ENCODE results near the gene THOC6. TPM values are rescaled to one million over a fixed set of nuclear protein-coding genes. Genes with fewer than 3 reads are reported as not detected.

THOC6 gene
- total and polyA plus RNA-seq, 2 experiments from 2014 or later, result 71.4 to 90.6 TPM

GRCh38 chr16:3022208-3022683, 1.6 kb upstream of the THOC6 start:
- Mint-ChIP-seq H3K27ac (peak overlapping the region; percentile 98), H3K4me1 (peaks cover 27% of the 10 kb centered on the region), H3K4me3 (peak overlapping the region; percentile 96), H3K9me3 (peaks cover under 1% of the 10 kb centered on the region; the same call in 2 of the 3 replicates), H3K27me3 (ENCODE audit: insufficient read depth, low read depth, poor library complexity) (peaks cover 48% of the 10 kb centered on the region), H3K36me3 (ENCODE audit: low read depth) (peaks cover 40% of the 10 kb centered on the region)
- H3K4me1 ChIP-seq (ENCODE audit: insufficient read depth), result peaks cover 32% of the 10 kb centered on the region
- H3F3A ChIP-seq (replicated peaks; ENCODE audit: low read depth), result peaks cover 54% of the 10 kb centered on the region
- peak overlapping the region; percentile 99 for H3K27ac ChIP-seq (ENCODE audit: low read depth)
- no peaks in the 10 kb centered on the region for H3K9me2 ChIP-seq (ENCODE audit: insufficient read depth)
- ATAC-seq (peak; percentile 1), DNase-seq (ENCODE audit: low spot score) (peak; percentile 91)
- no peaks in the 10 kb centered on the region for H3K36me3 ChIP-seq (ENCODE audit: insufficient read depth)
- H2AFZ ChIP-seq, result no peak overlapping the region
- peak overlapping the region; percentile 97 for H3K4me2 ChIP-seq
- peaks cover 24% of the 10 kb centered on the region for H3K79me2 ChIP-seq (replicated peaks; ENCODE audit: insufficient read depth)
- peak overlapping the region; percentile 85 for H3K4me3 ChIP-seq
- TF ChIP-seq CREB1 (CRISPR knock-in tag; IDR thresholded peaks at IDR 0.05; ENCODE audit: low read depth) (no peak), EZH2 (IDR thresholded peaks at IDR 0.05; ENCODE audit: low read depth, unreplicated experiment) (no peak), POLR2AphosphoS5 (IDR thresholded peaks at IDR 0.05; ENCODE audit: low read depth) (no peak; the same call in 1 of the 2 replicates), REST (IDR thresholded peaks at IDR 0.05; ENCODE audit: unreplicated experiment) (no peak)
- peaks cover 21% of the 10 kb centered on the region for H4K20me1 ChIP-seq (replicated peaks; ENCODE audit: insufficient read depth)
- no peaks in the 10 kb centered on the region; the same call in 1 of the 2 replicates for H3K27me3 ChIP-seq (ENCODE audit: insufficient read depth)

- H2AFZ ChIP-seq, result no peak overlapping the region
- TF ChIP-seq POLR2AphosphoS5 (IDR thresholded peaks at IDR 0.05; ENCODE audit: low read depth), result peak; percentile 58
- TF ChIP-seq EZH2 (IDR thresholded peaks at IDR 0.05; ENCODE audit: low read depth, unreplicated experiment), result no peak
- H3K36me3 ChIP-seq (ENCODE audit: insufficient read depth), result no peaks in the 10 kb centered on the region
- Mint-ChIP-seq H3K27me3 (ENCODE audit: insufficient read depth, low read depth, poor library complexity) (peaks cover 48% of the 10 kb centered on the region), H3K4me1 (peaks cover 31% of the 10 kb centered on the region), H3K9me3 (no peaks in the 10 kb centered on the region; the same call in 1 of the 3 replicates), H3K27ac (peak overlapping the region; percentile 98), H3K4me3 (peak overlapping the region; percentile 96), H3K36me3 (ENCODE audit: low read depth) (peaks cover 44% of the 10 kb centered on the region)
- H3K27ac ChIP-seq (ENCODE audit: low read depth), result peak overlapping the region; percentile 99
- H3K4me3 ChIP-seq, result peak overlapping the region; percentile 85
- no peaks in the 10 kb centered on the region for H3K9me2 ChIP-seq (ENCODE audit: insufficient read depth)
- H3K4me1 ChIP-seq (ENCODE audit: insufficient read depth), result peaks cover 37% of the 10 kb centered on the region
- DNase-seq (ENCODE audit: low spot score) (no peak), ATAC-seq (no peak)
- H3K27me3 ChIP-seq (ENCODE audit: insufficient read depth), result no peaks in the 10 kb centered on the region; the same call in 1 of the 2 replicates
- H3F3A ChIP-seq (replicated peaks; ENCODE audit: low read depth), result peaks cover 60% of the 10 kb centered on the region
- H3K79me2 ChIP-seq (replicated peaks; ENCODE audit: insufficient read depth), result peaks cover 18% of the 10 kb centered on the region
- peak overlapping the region; percentile 97 for H3K4me2 ChIP-seq
- H4K20me1 ChIP-seq (replicated peaks; ENCODE audit: insufficient read depth), result peaks cover 20% of the 10 kb centered on the region
These were observed 986 bp upstream of the THOC6 start for GRCh38 chr16:3022684-3023414.

- Histone ChIP-seq H3K27ac (ENCODE audit: low read depth) (peak overlapping the region; percentile 99), H3K27me3 (ENCODE audit: insufficient read depth) (no peaks in the 10 kb centered on the region; the same call in 1 of the 2 replicates), H3K4me1 (ENCODE audit: insufficient read depth) (peaks cover 37% of the 10 kb centered on the region), H3K36me3 (ENCODE audit: insufficient read depth) (no peaks in the 10 kb centered on the region), H3K9me2 (ENCODE audit: insufficient read depth) (no peaks in the 10 kb centered on the region), H3F3A (replicated peaks; ENCODE audit: low read depth) (peaks cover 61% of the 10 kb centered on the region), H3K79me2 (replicated peaks; ENCODE audit: insufficient read depth) (peaks cover 17% of the 10 kb centered on the region; the same call in 1 of the 2 replicates), H3K4me2 (peak overlapping the region; percentile 97), H2AFZ (no peak overlapping the region), H3K4me3 (peak overlapping the region; percentile 85), H4K20me1 (replicated peaks; ENCODE audit: insufficient read depth) (peaks cover 20% of the 10 kb centered on the region)
- Mint-ChIP-seq H3K4me3 (peak overlapping the region; percentile 96), H3K4me1 (peaks cover 31% of the 10 kb centered on the region), H3K27me3 (ENCODE audit: insufficient read depth, low read depth, poor library complexity) (peaks cover 45% of the 10 kb centered on the region), H3K27ac (peak overlapping the region; percentile 98), H3K9me3 (no peaks in the 10 kb centered on the region; the same call in 1 of the 3 replicates), H3K36me3 (ENCODE audit: low read depth) (peaks cover 44% of the 10 kb centered on the region)
- DNase-seq (ENCODE audit: low spot score), result peak; percentile 66
- ATAC-seq, result no peak
- no peak for TF ChIP-seq NANOG (IDR thresholded peaks at IDR 0.05; ENCODE audit: borderline replicate concordance)
- TF ChIP-seq EZH2 (IDR thresholded peaks at IDR 0.05; ENCODE audit: low read depth, unreplicated experiment), result no peak
- TF ChIP-seq REST (IDR thresholded peaks at IDR 0.05; ENCODE audit: unreplicated experiment), result no peak
- no peak for TF ChIP-seq EZH2phosphoT487 (IDR thresholded peaks at IDR 0.05; ENCODE audit: unreplicated experiment)
- no peak for TF ChIP-seq CTCF (conservative IDR thresholded peaks at IDR 0.05; ENCODE audit: low read depth in 2 of 2)
- TF ChIP-seq JUNB (IDR thresholded peaks at IDR 0.05; ENCODE audit: unreplicated experiment), result no peak
These were observed 493 bp upstream of the THOC6 start for GRCh38 chr16:3023415-3023668.

All from GM23338 (cell line).